Measurements from ENCODE around the gene SNN.
A peak's percentile ranks its signal among the peaks of the same experiment; 100 is the strongest.

SNN gene

GRCh38 chr16:11635679-11636171 is 32.5 kb upstream of the SNN start:
- DNase-seq: no peak

- no peak for DNase-seq
These were observed 32.0 kb upstream of the SNN start for GRCh38 chr16:11636172-11636721.

- DNase-seq: no peak
These were observed 30.9 kb upstream of the SNN start for GRCh38 chr16:11637320-11637719.

DNA sequence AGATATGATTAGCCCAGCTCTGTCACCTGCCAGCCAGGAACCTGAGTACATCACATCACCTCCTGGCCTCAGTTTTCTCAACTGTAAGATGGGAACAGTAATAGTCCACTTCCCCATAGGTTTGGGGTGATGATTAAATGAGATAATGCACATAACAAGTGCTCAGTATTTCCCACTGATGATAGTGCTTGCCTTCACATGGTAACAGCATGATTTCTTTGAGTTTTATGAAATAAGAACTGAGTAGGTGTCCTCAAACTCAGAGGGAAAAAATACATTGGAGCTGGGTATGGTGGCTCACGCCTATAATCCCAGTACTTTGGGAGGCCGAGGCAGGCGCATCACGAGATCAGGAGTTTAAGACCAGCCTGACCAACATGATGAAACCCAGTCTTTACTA is 30.1 kb upstream of the SNN start:
- DNase-seq: no peak

DNA sequence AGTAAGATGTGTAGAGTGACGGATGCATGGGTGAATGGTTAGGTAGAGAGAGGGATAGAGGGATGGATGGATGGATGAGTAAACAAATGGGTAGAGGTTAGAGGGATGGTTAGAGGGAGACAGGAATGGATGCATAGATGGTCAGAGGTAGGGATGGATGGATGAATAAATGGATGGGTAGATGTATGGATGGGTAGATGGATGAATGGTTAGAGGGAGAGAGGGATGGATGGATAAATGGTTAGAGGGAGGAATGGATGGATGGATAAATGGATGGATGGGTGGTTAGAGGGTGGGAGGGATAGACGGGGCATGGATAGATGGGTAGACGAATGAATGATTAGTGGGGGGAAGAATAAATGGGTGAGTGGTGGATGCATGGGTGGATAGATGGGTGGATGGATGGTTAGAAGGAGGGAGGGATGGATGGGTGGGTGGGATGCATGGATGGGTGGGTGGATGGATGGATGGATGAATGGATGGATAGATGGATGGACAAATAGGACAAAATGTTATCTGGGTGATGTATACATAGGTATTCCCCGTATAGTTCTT is 29.2 kb upstream of the SNN start:
- DNase-seq: no peak

- no peak for DNase-seq
These were observed 28.0 kb upstream of the SNN start for GRCh38 chr16:11639925-11640899.

DNA sequence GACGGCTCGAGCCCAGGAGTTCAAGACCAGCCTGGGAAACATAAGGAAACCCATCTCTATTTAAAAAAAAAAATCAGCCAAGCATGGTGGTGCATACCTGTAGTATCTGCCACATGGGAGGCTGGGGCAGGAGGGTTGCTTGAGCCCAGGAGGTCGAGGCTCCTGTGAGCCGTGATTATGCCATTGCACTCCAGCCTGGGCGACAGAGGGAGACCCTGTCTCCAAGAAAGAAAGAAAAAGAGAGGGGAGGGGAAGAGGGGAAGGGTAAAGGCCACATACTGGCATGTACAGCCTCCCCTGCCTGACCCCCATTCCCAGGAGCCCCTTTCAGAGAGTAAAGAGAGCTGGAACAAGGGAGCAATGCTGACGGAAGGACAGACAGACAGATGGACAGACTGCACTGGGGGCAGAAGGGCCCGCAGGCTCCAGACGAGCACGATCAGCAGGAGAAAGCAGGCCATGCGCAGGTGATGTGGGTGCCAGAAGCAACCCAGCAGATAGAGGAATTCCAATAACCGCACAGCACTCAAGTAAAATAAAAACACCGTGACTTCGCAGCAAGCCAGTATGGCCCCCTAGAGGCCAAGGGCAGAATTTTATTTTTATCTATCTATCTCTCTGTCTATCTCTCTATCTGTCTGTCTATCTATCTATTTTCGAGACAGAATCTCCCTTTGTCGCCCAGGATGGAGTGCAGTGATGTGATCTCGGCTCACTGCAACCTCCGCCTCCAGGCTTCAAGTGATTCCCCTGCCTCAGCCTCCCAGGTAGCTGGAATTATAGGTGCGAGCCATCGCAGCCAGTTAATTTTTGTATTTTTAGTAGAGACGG is 27.1 kb upstream of the SNN start:
- DNase-seq: peak; percentile 42

GRCh38 chr16:11642765-11643116 is 25.5 kb upstream of the SNN start:
- DNase-seq: no peak

GRCh38 chr16:11649276-11649675 is 19.0 kb upstream of the SNN start:
- DNase-seq: no peak

DNA sequence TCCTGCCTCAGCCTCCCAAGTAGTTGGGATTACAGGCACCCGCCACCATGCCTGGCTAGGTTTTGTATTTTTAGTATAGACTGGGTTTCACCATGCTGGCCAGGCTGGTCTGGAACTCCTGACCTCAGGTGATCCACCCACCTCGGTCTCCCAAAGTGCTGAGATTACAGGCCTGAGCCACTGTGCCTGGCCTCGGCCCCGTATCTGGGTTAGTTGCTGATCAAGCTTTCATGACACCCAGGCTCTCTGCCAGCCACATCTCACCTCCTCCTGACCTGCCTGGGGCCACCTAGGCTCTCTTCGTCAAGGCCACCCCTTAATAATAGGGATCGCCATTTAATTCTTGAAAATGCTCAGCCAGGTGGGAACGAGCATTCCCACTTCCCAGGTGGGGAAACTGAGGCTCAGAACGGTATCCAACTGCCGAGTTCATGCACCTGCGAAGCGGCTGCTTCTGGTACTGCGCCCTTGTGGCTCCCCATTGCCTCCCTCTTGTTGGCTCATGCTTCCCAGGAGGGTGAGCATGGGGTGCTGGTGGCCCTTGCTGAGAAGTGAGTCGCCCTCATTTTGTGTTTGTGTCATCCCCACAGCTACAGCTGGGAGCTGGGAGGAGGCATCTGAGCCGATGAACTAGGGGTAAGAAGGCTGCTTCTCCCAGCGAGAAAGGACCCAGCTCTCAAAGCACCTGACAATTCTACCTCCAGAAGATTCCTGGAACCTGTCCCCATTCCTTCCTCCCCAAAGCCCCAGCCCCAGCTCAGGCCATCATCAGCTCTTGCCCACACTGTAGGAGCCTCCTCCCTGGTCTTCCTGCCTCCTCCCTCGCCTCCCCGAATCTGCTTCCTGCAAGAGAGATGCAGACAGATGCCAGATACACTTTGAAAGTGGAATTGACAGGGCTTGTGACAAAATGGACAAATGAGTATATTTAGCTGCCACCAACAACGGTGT is 17.3 kb upstream of the SNN start:
- DNase-seq: no peak

GRCh38 chr16:11651796-11652195 is 16.5 kb upstream of the SNN start:
- no peak for DNase-seq

DNA sequence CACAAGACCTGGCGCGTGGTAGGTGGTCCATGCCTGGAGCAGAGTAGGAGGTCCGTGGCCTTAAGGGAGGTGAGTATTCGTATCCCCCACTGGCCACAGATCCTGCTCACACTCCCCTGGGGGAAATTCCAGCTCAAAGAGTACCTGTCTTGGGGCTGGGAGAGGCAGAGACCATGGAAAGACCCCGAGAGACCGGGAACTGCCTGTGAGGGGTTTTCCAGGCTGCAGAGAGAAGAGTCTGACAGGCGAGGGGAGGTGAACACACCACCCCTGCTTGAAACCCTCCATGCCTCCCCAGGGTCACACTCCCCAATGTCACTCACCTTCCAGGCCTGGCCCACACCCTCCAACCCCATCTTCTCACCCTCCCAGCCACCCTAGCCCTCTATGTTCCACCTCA is 12.6 kb upstream of the SNN start:
- no peak for DNase-seq

DNA sequence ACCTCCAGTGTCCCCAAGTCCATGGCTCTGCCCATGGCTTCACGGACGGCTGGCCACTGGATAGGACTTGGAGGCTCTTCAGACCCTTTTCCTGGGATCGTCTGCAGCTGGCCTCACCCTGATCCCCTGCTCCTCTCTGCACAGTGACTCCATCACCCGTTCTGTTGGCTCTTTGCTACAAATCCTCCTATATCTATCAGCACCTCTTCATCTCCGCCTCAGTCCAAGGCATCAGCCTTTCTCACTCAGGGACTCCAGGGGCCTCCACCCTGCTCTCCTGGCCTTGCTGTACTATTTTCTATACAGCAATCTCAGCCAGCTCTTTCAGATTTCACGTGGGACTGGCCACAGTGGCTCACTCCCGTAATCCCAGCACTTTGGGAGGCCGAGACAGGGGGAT is 10.7 kb upstream of the SNN start:
- DNase-seq: no peak

DNA sequence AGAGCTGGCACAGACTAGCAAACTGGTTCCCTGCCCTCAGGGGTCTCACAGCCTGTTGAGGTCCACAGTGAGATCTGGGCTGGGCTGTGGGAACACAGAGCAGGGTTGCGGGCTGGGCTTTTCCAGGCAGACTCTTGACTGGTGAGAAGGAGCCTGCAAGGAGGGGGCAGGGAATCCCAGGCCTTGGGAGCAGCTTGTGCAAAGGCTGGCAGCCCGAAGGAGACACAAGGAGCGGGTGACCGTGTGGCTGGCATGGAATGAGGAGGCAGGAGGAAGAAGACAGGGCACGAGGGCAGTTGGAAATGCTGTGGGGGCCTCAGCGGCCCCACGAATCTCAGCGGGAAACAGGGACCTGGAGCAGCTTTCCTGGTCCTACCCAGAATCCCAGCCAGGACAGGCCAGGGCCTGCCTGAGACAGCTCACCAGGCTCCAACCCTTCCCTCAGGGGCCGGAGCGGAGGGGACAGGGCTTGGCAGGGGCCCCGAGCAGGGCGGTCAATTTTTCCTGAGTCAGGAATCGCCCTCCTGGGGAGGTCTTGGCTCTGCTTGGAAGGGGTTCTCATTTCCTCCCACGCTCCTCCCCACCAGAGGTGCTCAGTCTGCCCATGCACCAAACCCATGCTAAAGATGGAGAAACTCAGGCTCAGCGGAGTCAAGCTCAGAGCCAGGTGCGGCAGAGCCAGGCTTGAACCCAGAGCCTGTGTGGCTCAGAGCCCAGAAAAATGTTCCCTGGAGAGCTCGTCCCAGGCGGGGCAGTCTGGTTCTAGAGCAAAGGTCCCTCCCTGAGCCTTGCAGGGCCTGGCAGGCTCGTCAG is 9.2 kb upstream of the SNN start:
- DNase-seq: no peak

- DNase-seq: no peak
These were observed 7.7 kb upstream of the SNN start for GRCh38 chr16:11660565-11660964.

DNA sequence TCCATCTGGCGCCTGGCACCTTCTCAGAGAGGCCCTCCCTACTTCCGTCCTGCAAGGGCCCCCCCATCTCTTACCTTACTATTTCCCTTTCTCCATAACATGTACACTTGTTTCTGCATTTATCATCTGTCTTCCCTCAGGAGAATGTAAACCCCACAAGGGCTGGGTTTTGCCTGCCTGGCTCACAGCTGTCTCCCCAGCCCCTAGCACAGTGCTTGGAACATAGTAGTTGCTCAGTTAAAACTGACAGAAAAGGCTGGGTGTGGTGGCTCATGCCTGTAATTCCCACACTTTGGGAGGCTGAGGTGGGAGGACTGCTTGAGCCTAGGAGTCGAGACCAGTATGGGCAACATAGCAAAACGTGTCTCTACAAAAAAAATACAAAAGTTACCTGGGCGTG is 5.7 kb upstream of the SNN start:
- no peak for DNase-seq

DNA sequence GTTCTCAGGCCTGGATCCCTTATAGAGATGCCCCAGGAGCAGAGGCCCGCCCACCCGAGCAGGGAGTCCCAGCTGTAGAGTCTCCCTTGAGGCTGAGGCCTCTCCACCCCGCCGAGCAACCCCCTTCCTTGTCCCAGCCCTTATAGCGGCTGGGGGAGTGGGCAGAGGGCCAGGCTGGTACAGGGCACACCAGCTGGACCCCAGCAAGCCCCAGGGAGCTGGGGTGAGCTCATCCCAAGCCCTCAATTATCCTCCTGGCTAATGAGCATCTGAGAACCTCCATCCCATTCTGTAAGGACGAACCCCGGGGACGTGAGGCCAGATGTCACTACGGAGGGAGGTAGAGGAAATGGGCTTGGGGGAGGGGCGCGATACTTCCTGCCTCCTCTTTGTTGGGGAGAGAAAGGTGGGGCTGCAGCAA is 3.2 kb upstream of the SNN start:
- DNase-seq: no peak

DNA sequence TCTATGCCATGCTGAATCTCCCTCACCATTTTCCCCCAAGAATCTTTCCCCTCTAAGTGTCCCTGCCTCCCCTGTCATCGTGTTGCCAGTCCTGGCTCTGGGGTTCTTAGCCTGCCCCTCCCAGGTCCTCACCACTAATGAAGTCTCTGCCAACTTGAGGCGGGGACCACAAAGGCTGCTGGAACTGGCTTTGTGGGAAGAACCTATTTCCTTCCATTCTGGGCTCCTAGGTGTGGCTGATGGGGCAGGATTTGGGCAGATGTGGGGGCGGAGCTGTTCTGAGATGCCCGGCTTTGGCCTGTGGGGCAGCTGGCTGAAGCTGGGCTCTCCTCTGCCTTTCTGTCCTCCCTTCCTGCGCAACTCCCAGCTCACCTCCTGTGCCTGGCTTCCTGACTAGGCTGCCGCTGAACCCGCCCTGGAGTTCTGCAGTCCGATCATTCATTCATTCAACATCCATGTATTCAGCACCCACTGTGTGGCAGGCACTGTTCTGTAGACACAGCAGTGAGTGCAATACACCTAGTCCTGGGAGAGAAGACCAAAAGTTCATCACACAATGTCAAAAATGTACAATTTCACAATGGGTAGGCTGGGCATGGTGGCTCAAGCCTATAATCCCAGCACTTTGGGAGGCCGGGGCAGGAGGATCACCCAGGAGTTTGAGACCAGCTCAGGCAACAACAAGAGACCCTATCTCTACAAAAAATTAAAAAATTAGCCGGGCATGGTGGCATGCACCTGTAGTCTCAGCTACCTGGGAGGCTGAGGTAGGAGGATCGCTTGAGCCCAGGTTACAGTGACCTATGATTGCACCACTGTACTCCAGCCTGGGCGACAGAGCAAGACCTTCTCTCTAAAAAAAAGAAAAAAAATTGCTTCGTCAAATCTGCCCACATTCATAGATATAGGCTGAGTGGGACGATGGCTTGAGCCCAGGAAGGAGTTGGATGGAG is 1.9 kb upstream of the SNN start:
- no peak for DNase-seq

DNA sequence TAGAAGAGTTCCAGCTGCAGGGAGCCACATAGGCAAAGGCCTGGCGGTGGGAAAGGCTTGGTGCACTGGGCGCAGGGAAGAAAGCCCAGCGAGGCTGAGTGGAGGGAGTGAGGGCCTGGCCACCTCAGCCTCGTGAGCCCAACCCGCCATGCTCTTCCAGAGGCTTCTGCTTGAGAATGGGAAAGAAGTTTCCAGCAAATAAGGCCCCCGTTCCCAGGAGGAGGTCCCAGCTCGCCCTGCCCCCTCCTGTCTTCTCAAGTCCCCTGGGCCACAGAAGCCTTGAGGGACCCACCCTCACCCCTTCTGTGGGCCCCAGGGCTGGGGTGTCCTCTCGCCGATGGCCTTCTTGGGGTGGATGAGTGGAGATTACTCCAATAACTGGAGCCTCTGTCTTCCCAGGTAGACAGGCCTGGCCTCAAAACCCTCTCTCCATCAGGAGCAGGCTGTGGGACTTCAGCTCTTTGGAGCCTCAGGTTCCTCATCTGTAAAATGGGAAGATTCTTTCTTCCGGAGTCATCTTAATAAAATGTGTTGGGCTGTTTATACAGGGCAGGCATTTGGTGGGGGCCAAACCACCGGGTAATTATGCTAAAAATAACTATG is 933 bp upstream of the SNN start:
- no peak for DNase-seq
